ENCODE results near the gene SLC6A19. TPM values are rescaled to one million over a fixed set of nuclear protein-coding genes. Genes with fewer than 3 reads are reported as not detected.

The SLC6A19 gene
- total and polyA plus RNA-seq, 2 of the 4 experiments (the other 2 are of a cell fraction): not detected

DNA sequence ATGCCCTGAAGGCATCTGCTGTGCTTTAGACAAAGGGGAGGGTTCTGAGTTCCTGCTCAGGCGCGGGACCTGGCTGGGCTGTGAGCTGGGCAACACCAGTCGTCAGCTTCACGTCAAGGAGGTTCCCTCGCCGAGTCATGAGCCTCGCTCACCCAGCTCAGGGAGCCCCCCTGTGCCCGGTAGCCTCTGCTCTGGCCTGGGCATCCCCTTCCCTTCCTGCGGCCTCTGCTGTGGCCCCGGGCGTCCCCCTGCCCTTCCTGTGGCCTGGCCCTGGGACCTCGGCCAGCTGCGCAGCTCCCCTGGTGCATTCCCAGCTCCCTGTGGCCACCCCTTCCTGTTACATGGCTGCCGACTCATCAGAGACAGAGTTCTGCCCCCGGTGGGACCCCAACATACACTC, 63.6 kb downstream of the SLC6A19 start:
- no peaks in the 10 kb centered on the region for H3K79me1 ChIP-seq (ENCODE audit: low read depth in 1 of 2, low read length in 2 of 2)
- H2AK5ac ChIP-seq (ENCODE audit: low read depth, low read length): no peak overlapping the region
- no peak overlapping the region for H3K4me2 ChIP-seq (ENCODE audit: low read depth, low read length)
- H3K9me1 ChIP-seq (ENCODE audit: insufficient read depth, low read length): no peaks in the 10 kb centered on the region
- H2BK120ac ChIP-seq (ENCODE audit: low read depth, low read length): no peak overlapping the region
- no peaks in the 10 kb centered on the region for H3K36me3 ChIP-seq (ENCODE audit: control insufficient read depth, insufficient read depth, low read length)
- no peak overlapping the region for H4K5ac ChIP-seq (ENCODE audit: low read depth, low read length)
- no peak overlapping the region for H2AFZ ChIP-seq (replicated peaks; ENCODE audit: low read length, poor library complexity)
- H3K14ac ChIP-seq (replicated peaks; ENCODE audit: low read depth, low read length): no peak overlapping the region
- H3K9me3 ChIP-seq (ENCODE audit: control insufficient read depth, insufficient read depth, low read length): peaks cover 46% of the 10 kb centered on the region
- dilution Hi-C loops (cut with HindIII; ENCODE audit: low sequenced_read_pairs, unreplicated experiment) (no loop called here), intact Hi-C loops (cut with micrococcal nuclease) (no loop called here), in situ Hi-C loops (cut with MboI; ENCODE audit: low sequenced_read_pairs) (no loop called here)
- BruUV-seq (replicated peaks): no TSS peak
- POLR2A ChIA-PET (ENCODE audit: unreplicated experiment): no interaction called here
- TF ChIP-seq RFX5 (IDR thresholded peaks at IDR 0.05; ENCODE audit: low read depth, low read length): no peak
- TF ChIP-seq RAD21 (IDR thresholded peaks at IDR 0.05; ENCODE audit: low read length): no peak
- no peak for TF ChIP-seq MAFK (IDR thresholded peaks at IDR 0.05; ENCODE audit: low read depth, low read length)
- no peak for TF ChIP-seq CHD1 (IDR thresholded peaks at IDR 0.05; ENCODE audit: low read depth, low read length)
- TF ChIP-seq, protein P1, sequence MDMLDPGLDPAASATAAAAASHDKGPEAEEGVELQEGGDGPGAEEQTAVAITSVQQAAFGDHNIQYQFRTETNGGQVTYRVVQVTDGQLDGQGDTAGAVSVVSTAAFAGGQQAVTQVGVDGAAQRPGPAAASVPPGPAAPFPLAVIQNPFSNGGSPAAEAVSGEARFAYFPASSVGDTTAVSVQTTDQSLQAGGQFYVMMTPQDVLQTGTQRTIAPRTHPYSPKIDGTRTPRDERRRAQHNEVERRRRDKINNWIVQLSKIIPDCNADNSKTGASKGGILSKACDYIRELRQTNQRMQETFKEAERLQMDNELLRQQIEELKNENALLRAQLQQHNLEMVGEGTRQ (IDR thresholded peaks at IDR 0.05; ENCODE audit: low read depth, low read length): no peak
- no peak for TF ChIP-seq BHLHE40 (IDR thresholded peaks at IDR 0.05; ENCODE audit: low read depth, low read length)
- TF ChIP-seq RCOR1 (IDR thresholded peaks at IDR 0.05; ENCODE audit: insufficient replicate concordance, low read length): no peak
- TF ChIP-seq NFE2L2 (IDR thresholded peaks at IDR 0.05; ENCODE audit: low read depth, low read length): no peak
- TF ChIP-seq, protein P2, sequence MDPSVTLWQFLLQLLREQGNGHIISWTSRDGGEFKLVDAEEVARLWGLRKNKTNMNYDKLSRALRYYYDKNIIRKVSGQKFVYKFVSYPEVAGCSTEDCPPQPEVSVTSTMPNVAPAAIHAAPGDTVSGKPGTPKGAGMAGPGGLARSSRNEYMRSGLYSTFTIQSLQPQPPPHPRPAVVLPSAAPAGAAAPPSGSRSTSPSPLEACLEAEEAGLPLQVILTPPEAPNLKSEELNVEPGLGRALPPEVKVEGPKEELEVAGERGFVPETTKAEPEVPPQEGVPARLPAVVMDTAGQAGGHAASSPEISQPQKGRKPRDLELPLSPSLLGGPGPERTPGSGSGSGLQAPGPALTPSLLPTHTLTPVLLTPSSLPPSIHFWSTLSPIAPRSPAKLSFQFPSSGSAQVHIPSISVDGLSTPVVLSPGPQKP (IDR thresholded peaks at IDR 0.05; ENCODE audit: borderline replicate concordance, low read depth, low read length): no peak
- TF ChIP-seq, protein P3, sequence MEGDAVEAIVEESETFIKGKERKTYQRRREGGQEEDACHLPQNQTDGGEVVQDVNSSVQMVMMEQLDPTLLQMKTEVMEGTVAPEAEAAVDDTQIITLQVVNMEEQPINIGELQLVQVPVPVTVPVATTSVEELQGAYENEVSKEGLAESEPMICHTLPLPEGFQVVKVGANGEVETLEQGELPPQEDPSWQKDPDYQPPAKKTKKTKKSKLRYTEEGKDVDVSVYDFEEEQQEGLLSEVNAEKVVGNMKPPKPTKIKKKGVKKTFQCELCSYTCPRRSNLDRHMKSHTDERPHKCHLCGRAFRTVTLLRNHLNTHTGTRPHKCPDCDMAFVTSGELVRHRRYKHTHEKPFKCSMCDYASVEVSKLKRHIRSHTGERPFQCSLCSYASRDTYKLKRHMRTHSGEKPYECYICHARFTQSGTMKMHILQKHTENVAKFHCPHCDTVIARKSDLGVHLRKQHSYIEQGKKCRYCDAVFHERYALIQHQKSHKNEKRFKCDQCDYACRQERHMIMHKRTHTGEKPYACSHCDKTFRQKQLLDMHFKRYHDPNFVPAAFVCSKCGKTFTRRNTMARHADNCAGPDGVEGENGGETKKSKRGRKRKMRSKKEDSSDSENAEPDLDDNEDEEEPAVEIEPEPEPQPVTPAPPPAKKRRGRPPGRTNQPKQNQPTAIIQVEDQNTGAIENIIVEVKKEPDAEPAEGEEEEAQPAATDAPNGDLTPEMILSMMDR (conservative IDR thresholded peaks at IDR 0.05; ENCODE audit: low read depth, low read length): no peak
- TF ChIP-seq SMC3 (IDR thresholded peaks at IDR 0.05; ENCODE audit: low read depth, low read length): no peak
- TF ChIP-seq FOS (IDR thresholded peaks at IDR 0.05; ENCODE audit: low read depth, low read length): no peak
- TF ChIP-seq MAZ (IDR thresholded peaks at IDR 0.05; ENCODE audit: borderline replicate concordance, low read depth, low read length): no peak
- no peak for TF ChIP-seq POLR2A (IDR thresholded peaks at IDR 0.05; ENCODE audit: low read depth, low read length)
- TF ChIP-seq MXI1 (IDR thresholded peaks at IDR 0.05; ENCODE audit: borderline replicate concordance, low read depth, low read length): no peak
- TF ChIP-seq CEBPB (IDR thresholded peaks at IDR 0.05; ENCODE audit: low read depth, low read length): no peak
- H3K18ac ChIP-seq (ENCODE audit: low read depth, low read length): no peak overlapping the region
- H3K27me3 ChIP-seq (ENCODE audit: control insufficient read depth, insufficient read depth, low read length): no peaks in the 10 kb centered on the region
- no peak overlapping the region for H2BK15ac ChIP-seq (ENCODE audit: low read depth, low read length)
- no peak overlapping the region for H3K56ac ChIP-seq (ENCODE audit: extremely low read depth, insufficient read depth, low read length)
- H2BK20ac ChIP-seq (ENCODE audit: low read depth, low read length): no peak overlapping the region
- no peak overlapping the region for H3K4me3 ChIP-seq (ENCODE audit: insufficient read depth, low read depth, low read length)
- H3K9ac ChIP-seq (ENCODE audit: low read depth, low read length): no peak overlapping the region
- no peak overlapping the region for H3K23ac ChIP-seq (ENCODE audit: low read depth, low read length)
- no peak overlapping the region for H2BK5ac ChIP-seq (ENCODE audit: low read depth, low read length, poor library complexity, severe bottlenecking)
- no peak overlapping the region for H4K91ac ChIP-seq (ENCODE audit: insufficient read depth, low read depth, low read length)
- CTCF ChIA-PET: no interaction called here
- DNase-seq: no peak
- no peaks in the 10 kb centered on the region for H4K20me1 ChIP-seq (ENCODE audit: insufficient read depth, low read length)
- no peak overlapping the region for H2AK9ac ChIP-seq (replicated peaks; ENCODE audit: low read depth, low read length, poor library complexity)
- no peak overlapping the region for H3K4ac ChIP-seq (ENCODE audit: low read depth, low read length)
- H4K8ac ChIP-seq (ENCODE audit: low read depth in 2 of 2, low read length in 2 of 2): no peak overlapping the region
- H3K4me1 ChIP-seq (ENCODE audit: control insufficient read depth, insufficient read depth, low read length): no peaks in the 10 kb centered on the region
- ATAC-seq (ENCODE audit: low read depth): no peak
- 76% methylated on average over 8 of the region's 15 CpGs; no CpG with 5 or more reads in 1 of the 2 experiments for WGBS, 2 experiments (ENCODE audit: extremely low coverage in 2 of 2, insufficient read length in 1 of 2)
- no peak overlapping the region for H3K27ac ChIP-seq (ENCODE audit: insufficient read depth, low read length)

All from IMR-90 (cell line).